Measurements from ENCODE around the gene SMPD3.
"Not testable (repeated sequence)": the region's sequence is repeated elsewhere in the genome, so short reads cannot be mapped to it uniquely, and the experiment has no call there.

Gene SMPD3

DNA sequence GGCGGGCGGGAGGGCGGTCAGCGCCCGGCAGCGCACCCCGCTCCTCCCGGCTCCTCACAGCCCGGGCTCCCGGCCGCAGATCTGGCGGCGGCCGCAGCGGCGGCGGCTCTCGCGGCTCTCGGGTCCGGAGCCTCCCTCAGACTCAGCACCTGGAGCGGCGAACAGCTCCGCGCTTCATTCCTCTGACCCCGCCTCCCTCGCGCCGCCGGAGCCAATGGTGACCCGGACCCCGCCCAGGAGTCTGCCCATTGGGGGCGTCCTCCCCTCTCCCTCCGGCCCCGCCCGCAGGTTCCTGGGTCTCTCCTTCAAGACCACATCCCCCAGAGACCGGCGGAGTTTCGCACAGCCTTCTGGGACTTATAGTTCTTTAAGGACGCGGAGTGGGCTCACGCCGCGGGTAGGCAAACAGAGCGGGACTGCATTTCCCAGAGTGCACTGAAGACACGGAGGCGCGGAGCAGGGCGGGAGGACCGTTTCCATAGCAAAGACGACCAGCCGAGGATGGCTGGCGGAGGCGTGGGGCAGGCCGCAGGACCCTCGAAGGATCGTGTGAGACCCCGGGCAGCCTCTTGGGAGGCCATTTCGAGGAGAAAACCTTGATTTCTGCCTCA lies at the start of gene SMPD3:
Gene SMPD3, minus strand, starts transcription at position 149 of the 611 bp plus-strand sequence. CDS start 76,327 bp downstream, outside the sequence.
- in situ Hi-C loops (cut with HindIII; ENCODE audit: low pct_ligation_motif_present, low pct_unique_long_range_greater_than_20kb, low sequenced_read_pairs), result no loop called here

DNA sequence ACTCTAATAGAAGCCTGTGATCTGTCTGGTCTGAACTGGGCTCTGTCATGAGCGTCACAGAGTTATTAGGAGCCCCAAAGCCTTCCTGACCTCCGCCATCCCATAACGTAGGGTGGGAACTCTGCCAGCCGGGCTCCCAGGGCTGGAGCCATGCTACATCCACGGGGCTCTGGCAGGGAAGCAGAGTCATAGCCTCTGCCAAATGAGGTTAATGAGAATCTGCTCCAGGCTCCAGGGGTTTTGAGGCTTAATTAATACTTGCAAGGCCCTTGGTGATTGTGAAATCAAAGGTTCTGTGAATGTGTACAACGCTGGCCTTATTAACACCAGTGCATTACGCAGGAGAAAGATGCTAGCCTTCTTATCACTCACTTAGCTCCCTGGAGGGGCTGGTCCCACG lies 48.4 kb upstream of the SMPD3 start:
- in situ Hi-C loops (cut with HindIII; ENCODE audit: low pct_ligation_motif_present, low pct_unique_long_range_greater_than_20kb, low sequenced_read_pairs), result no loop called here
- no peak for DNase-seq

More for the DNA sequence above, at the start of gene SMPD3:
- DNase-seq, result peak; percentile 100

DNA sequence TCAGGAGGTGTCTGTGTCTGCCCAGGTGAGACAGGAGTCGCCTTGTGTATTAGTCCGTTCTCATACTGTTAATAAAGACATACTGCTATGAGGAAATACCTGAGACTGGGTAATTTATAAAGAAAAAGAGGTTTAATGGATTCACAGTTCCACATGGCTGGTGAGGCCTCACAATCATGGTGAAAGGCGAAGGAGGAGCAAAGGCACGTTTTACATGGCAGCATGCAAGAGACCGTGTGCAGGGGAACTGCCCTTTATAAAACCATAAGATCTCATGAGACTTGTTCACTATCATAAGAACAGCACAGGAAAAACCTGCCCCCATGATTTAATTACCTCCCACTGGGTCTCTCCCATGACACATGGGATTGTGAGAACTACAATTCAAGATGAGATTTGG lies 46.0 kb upstream of the SMPD3 start:
- DNase-seq; in situ Hi-C loops (cut with HindIII; ENCODE audit: low pct_ligation_motif_present, low pct_unique_long_range_greater_than_20kb, low sequenced_read_pairs): not testable (repeated sequence)

DNA sequence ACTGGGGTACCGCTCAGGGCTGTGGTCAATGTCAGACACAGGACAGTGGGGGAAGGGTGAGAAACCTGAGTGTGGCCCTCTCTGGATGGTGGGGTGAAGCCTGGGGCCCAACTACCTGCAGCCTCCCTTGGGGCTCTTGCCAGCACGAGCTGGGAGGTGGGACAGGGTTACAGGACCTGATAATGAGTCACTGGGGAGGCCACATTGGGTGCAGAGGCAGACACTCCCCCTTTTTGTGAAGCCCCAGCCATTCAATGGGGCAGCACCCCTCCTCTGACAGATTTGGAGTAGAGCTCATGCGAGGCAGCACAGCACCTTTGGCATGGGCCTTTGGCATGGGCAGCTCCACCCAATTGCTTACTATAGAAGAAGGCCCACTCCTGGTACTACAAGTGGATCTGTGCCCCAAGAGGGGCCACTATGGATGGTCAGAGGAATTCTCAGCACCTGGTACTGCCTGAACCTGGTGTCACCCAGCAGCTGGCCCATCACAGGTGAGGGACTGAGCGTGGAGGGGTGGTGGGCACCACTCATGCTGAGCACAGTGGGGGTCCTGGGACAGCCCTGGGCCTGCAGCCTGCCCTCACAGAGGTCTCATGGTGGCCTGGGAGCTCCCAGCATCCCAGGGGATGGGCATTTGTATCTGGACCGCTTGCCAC lies 45.2 kb upstream of the SMPD3 start:
- no peak for DNase-seq
- in situ Hi-C loops (cut with HindIII; ENCODE audit: low pct_ligation_motif_present, low pct_unique_long_range_greater_than_20kb, low sequenced_read_pairs), result no loop called here

DNA sequence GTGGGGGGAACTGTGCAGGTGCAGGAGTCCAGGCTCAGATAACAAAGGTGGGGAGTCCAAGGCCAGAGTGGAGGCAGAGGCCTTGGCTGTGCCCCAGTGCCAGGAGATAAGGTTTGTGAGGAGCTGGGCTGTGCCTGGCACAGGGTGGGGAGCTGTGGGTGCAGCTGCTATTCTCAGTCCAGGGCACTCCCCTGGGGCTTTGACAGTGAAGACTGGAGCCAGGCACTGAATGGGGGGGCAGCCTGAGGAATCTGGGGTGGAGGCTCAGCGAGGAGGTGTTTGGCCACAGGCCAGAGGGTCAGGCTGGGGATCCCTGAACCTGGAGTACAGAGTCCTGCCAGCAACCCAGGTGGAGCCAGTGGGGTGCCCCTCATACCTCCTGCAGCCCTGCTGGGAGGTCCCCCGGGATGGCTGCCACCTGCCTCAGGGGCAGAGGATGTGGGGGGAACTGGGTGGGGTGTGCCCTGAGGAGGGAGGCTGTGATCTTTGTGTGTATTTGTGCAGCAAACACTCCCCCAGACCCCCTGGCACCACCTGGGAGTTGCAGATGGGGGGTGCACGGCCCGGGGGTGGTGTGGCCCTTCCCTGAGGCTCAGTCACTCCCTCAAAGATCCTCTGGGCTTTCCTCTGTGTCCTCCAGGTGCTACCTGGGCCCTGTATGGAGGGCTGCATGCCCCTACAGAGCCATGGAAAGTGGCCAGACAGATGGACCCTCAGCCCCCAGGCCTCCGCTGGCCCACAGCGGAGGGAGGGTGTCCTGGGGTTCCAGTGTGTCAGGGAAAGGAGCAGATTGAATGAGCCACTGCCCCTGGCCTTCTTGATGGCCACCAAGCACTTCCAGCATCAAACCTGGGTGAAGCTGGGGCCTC lies 44.5 kb upstream of the SMPD3 start:
- no peak for DNase-seq
- in situ Hi-C loops (cut with HindIII; ENCODE audit: low pct_ligation_motif_present, low pct_unique_long_range_greater_than_20kb, low sequenced_read_pairs), result no loop called here

DNA sequence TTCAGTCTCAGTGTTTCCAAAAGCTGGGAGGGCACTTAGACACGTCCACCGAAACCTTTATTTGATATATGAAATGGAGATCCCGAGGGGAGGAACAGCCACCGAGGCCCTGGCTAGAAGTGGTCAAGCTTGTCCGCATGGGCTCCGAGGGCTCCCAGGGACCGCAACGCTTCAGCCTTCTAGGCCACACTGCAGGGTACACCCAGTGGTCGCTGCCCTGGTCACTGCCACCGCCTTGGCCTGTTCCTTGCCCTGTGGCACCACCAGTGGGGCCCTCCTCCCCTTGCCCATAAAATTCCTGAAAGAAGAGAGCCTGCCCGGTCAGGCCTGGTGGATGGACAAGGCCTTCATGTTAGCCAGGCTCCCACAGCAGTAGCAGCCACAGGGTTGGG lies 43.8 kb upstream of the SMPD3 start:
- in situ Hi-C loops (cut with HindIII; ENCODE audit: low pct_ligation_motif_present, low pct_unique_long_range_greater_than_20kb, low sequenced_read_pairs), result no loop called here
- DNase-seq, result no peak

DNA sequence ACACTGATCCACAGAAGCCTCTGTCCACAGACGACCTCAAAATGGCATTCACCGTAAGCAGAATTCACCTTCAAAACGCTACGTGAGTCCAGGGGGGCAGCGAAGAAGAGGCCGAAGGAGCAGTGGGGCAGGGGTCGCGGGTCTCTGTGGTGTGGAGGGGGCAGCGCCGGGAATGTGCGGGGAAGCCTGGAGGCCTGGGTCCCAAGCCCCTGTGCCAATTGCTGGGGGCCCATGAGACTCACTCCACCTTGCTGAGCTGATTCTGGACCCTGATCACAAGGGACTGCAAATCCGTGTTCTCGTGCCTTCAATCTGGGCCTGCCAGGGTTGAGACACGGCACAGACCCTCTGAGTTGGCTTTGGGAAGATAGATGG lies 43.3 kb upstream of the SMPD3 start:
- in situ Hi-C loops (cut with HindIII; ENCODE audit: low pct_ligation_motif_present, low pct_unique_long_range_greater_than_20kb, low sequenced_read_pairs), result no loop called here
- no peak for DNase-seq

DNA sequence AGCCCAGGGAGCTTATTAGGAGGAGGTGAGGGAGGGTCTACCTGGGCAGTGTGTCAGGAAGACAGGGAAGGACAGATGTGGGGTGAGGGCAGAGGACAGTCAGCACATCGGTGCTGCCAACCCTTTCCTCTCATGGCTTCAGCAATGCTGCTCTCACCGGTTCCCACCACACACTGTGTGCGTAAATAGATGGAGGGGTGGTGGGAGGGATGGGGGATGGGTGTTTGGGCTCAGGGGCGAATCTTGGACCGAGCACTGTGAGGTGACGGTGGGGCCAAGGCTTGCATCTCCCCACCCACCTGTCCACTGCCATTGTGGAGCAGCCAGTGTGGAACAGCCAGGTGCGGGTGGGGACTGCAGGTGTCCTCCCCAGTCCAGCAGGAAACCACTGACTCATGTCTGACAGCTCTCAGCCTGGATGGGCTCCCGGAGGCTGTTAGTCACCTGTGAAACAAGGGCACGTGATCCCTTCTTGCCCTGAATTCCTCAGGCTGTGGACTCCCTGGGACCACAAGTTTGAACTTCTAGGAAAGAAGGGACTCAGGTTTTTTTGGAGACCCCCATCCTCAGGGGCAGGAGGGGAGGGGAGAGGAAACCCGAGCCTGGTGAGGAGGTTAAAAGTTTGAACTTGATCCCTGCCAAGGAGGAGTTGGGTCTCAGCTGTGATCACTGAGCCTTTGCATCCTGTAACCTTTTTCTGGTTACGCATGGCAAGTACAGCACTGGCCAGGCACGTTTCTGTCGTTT lies 42.7 kb upstream of the SMPD3 start:
- DNase-seq, result peak; percentile 78
- in situ Hi-C loops (cut with HindIII; ENCODE audit: low pct_ligation_motif_present, low pct_unique_long_range_greater_than_20kb, low sequenced_read_pairs), result no loop called here

DNA sequence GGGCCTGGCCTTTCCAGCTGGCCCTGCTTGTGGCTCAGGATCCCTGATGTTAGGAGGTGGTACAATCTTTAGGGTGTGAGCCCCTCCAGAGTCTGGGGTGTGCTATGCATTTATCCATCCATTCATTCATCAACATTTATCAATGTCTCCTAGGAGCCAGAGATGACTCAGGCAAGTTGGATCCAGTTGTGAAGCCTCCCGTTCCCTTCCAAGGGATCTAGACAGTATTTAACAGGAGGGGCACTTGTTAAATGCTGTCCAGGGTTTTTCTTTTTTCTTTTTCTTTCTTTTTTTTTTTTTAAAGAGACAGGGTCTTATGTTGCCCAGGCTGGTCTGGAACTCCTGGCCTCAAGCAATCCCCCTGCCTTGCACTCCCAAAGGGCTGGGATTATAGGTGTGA lies 42.0 kb upstream of the SMPD3 start:
- in situ Hi-C loops (cut with HindIII; ENCODE audit: low pct_ligation_motif_present, low pct_unique_long_range_greater_than_20kb, low sequenced_read_pairs), result no loop called here
- no peak for DNase-seq

DNA sequence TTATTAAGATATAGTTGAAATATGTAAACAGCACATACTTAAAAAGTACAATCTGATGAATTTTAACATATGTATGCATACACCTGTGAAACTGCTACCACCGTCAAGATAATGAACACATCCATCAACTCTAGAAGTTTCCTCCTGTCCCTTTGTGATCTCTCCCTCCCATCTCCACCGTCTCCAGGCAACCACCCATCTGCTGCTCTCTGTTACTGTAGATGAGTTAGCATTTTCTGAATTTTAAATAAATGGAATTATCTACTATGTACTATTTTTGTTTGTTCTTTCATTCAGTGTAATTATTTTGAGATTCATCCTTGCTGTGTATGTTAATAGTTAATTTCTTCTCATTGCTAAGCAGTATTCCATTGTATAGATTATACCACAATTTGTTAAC lies 40.2 kb upstream of the SMPD3 start:
- DNase-seq, result no peak
- in situ Hi-C loops (cut with HindIII; ENCODE audit: low pct_ligation_motif_present, low pct_unique_long_range_greater_than_20kb, low sequenced_read_pairs), result no loop called here

DNA sequence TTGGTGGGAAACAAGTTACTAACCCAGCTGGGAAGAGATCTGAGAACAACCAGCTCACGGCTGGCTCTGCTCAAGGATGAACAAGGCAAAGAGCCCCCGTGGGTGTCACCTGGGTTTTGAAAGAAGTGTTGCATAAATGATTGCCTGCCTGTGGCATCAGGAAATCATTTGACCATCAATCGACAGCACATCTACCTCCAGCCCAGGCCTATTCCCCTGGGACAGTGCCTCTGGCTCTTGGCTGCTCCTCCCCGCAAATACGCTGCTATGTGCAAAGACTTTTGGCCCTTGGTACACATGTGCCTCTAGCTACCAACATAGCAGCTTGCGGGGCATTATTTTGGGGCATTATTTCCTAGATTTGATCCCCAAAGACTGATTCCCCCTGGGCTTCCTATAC lies 39.4 kb upstream of the SMPD3 start:
- in situ Hi-C loops (cut with HindIII; ENCODE audit: low pct_ligation_motif_present, low pct_unique_long_range_greater_than_20kb, low sequenced_read_pairs), result no loop called here
- DNase-seq, result no peak

DNA sequence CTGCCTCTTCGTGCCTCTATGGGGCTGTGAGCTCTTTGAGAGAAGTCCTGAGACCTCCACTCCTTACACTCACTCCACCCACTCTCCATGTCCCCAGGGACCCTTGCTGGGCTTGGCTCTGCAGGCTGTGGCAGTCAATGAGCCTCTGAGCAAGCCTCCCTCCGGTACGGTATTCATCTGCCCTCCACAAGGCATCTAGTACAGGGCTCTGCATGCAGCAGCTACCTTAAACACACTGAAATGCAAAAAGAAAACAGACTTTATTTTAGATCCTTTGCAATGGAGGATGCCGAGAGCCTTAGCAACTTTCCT lies 38.9 kb upstream of the SMPD3 start:
- no peak for DNase-seq
- in situ Hi-C loops (cut with HindIII; ENCODE audit: low pct_ligation_motif_present, low pct_unique_long_range_greater_than_20kb, low sequenced_read_pairs), result no loop called here

DNA sequence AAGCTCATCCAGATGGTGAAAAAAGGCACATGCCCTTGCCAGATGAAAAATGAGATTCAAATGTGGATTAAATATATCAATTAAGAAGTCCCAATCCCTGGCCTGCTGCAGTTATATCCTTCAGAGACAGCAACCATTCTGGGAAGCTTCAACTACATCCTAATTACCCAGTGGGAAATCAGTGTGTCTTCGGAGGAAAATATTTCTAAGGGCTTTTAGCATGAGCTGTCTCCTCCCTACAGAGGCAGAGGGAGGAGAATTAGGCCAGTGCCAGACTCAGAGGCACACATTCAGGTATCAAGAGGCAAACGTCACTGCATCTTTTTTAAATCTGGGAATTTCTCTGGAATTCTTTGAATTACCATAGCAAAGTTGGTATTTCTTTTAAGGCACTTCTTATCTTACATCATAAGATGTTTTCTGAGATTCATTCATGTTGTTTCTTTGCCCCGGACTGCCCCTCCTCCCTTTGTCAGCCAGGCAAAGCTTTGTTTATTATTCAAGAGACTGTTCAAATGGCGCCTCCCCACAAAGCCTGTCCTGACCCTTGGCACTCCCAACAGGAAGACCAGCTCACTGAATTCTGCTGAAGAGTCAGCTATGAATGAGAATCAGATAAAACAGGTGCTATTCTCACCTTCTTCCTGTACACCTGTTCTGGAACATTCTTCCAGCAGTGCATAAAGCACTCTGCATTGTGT lies 38.3 kb upstream of the SMPD3 start:
- in situ Hi-C loops (cut with HindIII; ENCODE audit: low pct_ligation_motif_present, low pct_unique_long_range_greater_than_20kb, low sequenced_read_pairs), result no loop called here
- no peak for DNase-seq

DNA sequence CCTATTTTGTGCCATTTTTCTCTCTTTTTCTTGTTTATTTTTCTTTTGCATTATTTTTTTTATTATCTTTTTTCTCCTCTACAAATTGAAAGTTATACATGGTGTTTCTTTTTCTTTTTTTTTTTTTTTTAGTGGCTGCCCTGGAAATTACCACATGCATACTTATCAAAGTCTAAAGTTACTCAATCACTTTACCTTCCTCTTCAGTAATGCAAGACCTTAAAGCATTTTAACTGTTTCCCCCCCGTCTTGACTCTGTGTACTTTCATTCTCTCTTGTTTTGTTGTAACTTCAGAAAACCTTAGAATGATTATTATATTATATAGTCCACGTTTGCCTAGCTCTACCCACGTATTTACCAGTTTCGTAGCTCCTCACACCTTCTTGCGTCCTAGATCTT lies 33.3 kb upstream of the SMPD3 start:
- no peak for DNase-seq
- in situ Hi-C loops (cut with HindIII; ENCODE audit: low pct_ligation_motif_present, low pct_unique_long_range_greater_than_20kb, low sequenced_read_pairs), result no loop called here

DNA sequence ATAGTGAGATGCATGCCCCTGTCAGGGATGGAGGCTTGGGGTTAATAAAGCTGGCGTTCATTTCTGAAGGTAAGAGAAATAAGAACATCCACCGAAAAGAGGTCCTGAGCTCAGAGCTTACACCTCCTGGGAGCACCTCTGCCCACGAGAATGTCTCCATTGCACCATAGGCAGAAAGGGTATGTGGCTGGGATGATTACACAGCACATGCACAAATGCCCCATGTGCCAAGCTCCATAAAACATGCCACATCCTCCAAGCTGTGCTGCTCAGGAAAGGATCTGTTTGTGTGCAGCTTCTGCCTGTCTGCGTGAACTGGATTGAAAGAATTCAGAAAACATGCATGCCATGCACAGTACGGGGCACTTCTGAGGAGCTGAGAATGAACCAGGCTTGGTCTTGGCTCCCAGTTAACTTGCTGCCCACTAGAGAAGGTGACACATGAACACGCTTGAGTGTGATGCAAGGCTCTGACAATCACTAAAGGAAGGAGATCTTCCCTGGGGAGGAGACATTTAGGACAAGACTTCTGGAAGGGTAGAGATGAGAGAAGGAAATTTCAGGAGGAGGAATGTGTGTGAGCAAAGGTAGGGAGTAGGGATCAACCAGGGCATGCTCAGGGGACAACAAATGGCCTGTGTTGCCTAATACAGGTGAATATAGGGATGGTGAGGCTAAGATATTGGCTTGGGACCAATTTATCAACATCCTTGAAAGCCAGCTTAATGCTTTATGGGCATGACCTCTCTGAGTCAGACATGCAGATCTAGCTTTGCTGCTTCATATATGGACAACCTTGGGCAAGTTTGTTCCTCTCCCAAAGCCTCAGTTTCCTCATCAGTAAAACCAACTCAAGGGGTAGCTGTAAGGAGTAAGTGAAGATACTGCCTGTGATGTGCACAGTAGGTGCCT lies 32.0 kb upstream of the SMPD3 start:
- in situ Hi-C loops (cut with HindIII; ENCODE audit: low pct_ligation_motif_present, low pct_unique_long_range_greater_than_20kb, low sequenced_read_pairs), result no loop called here
- DNase-seq, result no peak

DNA sequence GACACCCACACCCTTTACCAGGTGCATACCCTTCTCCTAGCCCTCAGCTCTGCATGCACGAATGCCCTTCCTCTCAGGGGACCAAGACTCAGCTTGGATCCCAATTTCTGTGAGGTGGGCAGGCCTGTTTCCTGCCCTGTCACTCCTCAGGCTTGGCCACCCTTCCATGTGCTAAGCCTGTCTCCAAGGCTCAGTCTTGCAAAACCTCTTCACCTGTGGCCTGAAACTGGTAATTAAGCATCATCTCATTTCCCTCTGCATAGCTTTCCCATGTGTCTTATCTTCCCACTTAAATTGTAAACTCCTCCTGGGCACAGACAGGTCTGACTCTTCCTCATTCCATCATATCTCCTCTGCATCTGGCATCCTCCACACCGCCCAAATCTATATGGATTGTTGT lies 31.0 kb upstream of the SMPD3 start:
- DNase-seq, result no peak
- in situ Hi-C loops (cut with HindIII; ENCODE audit: low pct_ligation_motif_present, low pct_unique_long_range_greater_than_20kb, low sequenced_read_pairs), result no loop called here

DNA sequence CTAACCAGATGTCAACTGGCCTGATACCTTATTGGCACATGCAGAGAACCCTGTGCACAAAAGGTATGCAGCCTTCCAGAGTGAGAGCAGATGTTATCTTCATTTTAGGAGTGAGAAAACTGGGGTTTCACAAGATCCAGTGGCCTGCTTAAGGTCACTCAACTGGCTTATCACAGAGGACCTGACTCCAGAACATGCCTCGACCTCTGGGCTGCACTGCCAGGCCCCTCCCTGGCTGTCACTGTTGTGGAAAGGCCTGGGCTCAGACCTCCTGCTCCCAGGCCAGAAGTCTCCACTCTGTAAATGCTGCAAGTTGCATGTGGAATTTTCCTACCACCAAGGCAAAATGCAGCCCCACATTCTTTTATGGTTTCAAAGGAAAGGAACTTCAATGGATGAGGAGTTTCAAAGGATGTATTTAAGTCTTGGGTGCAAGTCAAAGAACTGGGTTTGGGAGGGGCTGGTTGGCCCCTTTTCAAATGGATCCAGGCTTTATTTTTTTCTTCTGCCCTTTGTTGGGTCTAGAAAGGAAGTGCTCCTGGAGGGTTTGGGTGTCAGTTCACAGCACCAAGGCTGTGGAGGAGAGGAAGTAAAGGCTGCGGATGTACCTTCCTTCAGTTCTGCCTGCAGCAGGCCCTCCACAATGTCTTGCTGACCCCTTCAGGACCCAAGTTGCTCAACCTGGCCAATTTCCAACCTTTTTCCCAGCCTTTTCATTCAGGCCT lies 30.4 kb upstream of the SMPD3 start:
- no peak for DNase-seq
- in situ Hi-C loops (cut with HindIII; ENCODE audit: low pct_ligation_motif_present, low pct_unique_long_range_greater_than_20kb, low sequenced_read_pairs), result no loop called here
